Gastrocnemius medialis (tissue), 4 donors: ENCODE data around the gene NCR3LG1.

ENCODE experiments used
- POLR2A ChIP-seq, 2 donors: fragments of 450-650 bp; IDR thresholded peaks; one replicate each; pipeline ENCODE4 v1.6.1; 2017; ENCODE audit warnings: antibody characterized with exemption in 2 of 2, mild to moderate bottlenecking in 2 of 2, moderate library complexity in 2 of 2
- TF ChIP-seq, protein P1 (sequence below), 5 experiments: fragments of 450-650 bp in 3 of 5; fragments of 200-600 bp in 2 of 5; sonication (generic) in 2 of 5; IDR thresholded peaks in 4 of 5; conservative IDR thresholded peaks in 1 of 5; 1 replicate in 4 of 5; 2 replicates in 1 of 5; pipeline ENCODE4 v1.5.1; 2016 to 2019; ENCODE audit warnings: antibody characterized with exemption in 5 of 5, mild to moderate bottlenecking in 3 of 5, moderate library complexity in 3 of 5

DNA sequence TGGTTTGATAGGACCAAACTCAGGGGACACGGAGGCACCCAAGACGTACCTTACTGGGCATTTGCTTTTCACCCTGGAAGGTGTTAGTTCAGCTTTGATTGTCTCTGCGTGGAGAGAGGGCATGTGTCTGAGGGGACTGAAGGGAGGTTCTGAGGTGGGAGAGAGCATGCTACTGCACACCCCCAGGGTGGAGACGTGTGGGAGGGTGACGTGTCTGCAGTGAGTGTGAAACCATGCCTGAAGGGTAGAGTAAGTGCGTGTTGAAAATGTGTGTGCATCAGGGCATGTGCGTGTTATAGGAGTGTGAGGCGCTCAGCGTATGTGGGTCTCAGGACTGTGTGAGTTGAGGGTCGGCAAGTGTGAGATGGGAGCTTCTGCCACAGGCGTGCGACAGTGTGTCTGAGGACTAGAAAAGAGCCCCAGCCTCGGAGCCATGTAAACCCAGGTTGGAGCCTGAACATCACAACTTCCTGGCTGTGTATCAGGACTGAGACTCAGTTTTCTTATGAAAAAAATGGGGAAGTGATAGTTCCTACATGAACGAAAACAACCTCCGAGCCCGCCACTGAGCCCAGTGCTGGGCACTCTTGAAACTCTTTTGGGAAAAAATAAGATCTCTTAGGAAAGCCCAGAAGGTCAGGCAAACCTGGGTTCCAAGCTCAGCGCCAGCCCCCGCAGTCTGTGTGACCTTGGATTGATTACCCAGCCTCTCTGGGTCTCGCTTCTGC, 48.6 kb downstream of the NCR3LG1 start:
- TF ChIP-seq, protein P1, sequence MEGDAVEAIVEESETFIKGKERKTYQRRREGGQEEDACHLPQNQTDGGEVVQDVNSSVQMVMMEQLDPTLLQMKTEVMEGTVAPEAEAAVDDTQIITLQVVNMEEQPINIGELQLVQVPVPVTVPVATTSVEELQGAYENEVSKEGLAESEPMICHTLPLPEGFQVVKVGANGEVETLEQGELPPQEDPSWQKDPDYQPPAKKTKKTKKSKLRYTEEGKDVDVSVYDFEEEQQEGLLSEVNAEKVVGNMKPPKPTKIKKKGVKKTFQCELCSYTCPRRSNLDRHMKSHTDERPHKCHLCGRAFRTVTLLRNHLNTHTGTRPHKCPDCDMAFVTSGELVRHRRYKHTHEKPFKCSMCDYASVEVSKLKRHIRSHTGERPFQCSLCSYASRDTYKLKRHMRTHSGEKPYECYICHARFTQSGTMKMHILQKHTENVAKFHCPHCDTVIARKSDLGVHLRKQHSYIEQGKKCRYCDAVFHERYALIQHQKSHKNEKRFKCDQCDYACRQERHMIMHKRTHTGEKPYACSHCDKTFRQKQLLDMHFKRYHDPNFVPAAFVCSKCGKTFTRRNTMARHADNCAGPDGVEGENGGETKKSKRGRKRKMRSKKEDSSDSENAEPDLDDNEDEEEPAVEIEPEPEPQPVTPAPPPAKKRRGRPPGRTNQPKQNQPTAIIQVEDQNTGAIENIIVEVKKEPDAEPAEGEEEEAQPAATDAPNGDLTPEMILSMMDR (IDR thresholded peaks at IDR 0.05 in 4 of 5, conservative IDR thresholded peaks at IDR 0.05 in 1 of 5): no peak
- no peak for TF ChIP-seq POLR2A (IDR thresholded peaks at IDR 0.05)
